ENCODE measurements around the gene RAX.

The RAX gene

DNA sequence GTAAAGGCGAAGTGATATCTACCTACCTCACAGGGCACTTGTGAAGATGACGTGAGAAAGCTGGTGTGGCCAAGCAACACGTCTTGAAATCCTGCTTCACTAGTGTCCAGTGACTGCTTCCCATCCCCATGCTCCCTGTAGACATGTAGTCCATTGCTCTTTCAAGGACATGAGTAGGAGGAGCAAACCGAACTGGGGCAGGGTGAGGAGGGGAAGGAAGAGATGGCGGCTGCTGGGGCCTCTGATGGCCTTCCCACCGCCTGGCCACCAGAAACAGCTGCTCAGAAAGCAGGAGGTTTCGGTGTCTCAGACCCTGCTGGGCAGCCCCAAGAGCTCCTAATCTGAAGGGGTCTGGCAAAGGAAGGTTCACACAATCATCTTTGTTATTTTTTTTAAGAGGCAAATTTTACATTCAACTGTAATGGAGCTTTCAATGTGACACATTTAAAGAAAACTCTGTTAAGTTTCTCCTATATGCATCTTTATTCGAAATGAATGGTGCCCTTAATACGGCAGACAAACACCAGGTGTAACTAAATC is 30.5 kb upstream of the RAX start:
- TF ChIP-seq, protein P1, sequence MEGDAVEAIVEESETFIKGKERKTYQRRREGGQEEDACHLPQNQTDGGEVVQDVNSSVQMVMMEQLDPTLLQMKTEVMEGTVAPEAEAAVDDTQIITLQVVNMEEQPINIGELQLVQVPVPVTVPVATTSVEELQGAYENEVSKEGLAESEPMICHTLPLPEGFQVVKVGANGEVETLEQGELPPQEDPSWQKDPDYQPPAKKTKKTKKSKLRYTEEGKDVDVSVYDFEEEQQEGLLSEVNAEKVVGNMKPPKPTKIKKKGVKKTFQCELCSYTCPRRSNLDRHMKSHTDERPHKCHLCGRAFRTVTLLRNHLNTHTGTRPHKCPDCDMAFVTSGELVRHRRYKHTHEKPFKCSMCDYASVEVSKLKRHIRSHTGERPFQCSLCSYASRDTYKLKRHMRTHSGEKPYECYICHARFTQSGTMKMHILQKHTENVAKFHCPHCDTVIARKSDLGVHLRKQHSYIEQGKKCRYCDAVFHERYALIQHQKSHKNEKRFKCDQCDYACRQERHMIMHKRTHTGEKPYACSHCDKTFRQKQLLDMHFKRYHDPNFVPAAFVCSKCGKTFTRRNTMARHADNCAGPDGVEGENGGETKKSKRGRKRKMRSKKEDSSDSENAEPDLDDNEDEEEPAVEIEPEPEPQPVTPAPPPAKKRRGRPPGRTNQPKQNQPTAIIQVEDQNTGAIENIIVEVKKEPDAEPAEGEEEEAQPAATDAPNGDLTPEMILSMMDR (conservative IDR thresholded peaks at IDR 0.05), result no peak
- no peak overlapping the region for H3K27ac ChIP-seq

DNA sequence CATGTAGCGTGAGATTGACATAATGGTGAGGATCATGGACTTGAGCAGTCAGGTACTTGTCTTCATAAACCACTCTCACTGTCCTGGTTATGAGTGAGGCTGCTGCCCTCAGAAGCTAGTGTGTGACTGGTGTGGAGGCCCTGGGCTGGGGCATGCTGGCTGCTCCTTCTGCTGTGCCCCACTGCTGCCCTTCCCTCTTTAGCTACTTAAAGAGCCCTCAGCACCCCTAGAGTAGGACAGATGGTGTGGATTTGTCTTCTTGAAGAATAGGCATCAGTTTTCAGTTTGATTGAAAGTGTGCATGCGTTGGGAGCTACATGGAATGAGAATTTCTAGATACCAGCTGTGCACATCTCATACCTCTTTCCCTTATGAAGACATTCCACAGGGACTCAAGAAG is 29.8 kb upstream of the RAX start:
- TF ChIP-seq, protein P1 (conservative IDR thresholded peaks at IDR 0.05), result no peak
- no peak overlapping the region for H3K27ac ChIP-seq

DNA sequence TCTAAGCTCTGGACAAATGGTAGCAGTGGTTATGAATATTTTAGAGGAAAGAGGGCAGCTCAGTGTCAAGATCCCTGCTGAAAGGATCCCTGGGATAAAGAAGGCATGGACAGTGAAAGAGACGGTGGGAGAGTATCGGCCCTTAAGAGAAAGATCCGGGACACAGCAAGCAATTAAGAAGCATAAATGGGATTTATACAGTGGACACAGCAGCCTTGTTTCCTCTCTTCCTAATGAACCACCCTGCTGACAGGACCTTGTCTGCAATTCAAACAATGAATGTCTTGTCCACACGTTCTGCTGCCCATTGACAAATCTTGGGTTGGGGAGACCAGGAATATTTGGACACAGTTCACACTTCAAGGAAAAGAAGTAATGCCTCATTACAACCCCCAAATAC is 28.7 kb upstream of the RAX start:
- TF ChIP-seq, protein P1 (conservative IDR thresholded peaks at IDR 0.05), result no peak
- no peak overlapping the region for H3K27ac ChIP-seq

DNA sequence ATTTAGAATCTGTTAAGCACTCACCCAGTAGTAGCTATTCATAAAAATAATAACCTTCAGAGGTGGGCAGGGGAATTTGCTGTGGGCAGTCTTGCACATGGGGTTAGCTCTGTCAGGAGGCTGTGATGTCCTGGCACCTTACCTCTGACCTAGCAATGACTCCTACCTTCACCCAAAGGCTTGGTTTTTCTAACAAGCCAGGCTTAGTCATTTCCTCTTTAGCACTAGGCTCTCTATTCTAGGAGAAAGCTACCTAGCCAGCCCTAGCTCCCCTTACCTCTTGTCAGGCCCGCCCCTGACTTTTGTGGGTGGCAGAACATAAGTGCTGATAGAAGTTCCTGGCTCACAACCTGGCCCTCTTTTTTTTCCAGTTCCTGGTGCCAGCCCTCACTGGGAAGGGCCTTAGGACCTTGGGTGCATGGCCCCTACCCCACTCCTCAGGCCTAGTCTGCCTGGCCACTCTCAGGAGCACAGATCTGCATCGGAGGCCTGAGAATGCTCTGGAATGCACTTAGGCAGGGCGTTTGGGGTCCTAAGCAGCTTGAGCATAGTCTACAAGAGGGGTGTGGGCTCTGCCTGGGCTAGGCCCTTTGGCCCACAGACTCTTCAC is 27.5 kb upstream of the RAX start:
- H3K27ac ChIP-seq, result no peak overlapping the region
- TF ChIP-seq, protein P1 (conservative IDR thresholded peaks at IDR 0.05), result no peak

DNA sequence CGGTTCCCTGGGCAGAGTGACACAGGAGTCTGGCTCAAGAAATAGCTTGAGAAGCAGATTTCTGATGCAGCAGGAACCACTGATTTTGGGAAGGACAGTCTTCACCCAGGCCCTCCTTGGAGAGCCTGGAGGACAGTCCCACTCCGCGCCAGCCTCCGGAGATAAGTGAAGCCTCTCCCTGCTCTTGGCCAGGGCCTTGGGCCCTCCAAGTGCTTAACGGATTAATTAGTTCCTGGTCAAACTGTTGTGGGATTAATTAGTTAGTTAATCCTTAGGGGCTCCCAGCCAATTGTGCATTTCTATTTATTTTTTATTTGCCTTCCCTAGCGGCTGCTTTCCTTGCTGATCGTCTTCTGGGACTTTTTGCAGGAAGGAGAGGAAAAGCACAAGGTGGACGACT is 25.6 kb upstream of the RAX start:
- no peak overlapping the region for H3K27ac ChIP-seq
- TF ChIP-seq, protein P1 (conservative IDR thresholded peaks at IDR 0.05), result no peak

DNA sequence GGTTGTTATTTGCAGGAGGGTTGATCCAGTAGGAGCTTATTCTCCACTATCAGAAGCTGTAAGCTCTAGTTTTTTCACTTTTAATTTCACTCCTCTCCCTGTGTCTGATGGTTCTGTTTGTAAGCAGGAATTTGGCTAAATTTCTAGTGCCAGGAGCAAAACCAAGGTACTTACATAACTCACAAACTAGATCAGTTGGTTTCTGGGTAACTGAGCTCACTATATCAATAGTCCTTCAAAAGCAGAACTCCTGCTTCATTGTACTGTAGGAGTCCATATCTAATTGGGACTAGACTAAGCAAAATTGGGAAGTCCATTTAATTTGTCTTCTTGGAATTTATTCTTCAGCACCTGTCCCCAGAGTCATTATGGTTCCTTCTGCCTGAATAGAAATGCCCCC is 20.1 kb upstream of the RAX start:
- no peak overlapping the region for H3K27ac ChIP-seq
- TF ChIP-seq, protein P1 (conservative IDR thresholded peaks at IDR 0.05), result no peak

DNA sequence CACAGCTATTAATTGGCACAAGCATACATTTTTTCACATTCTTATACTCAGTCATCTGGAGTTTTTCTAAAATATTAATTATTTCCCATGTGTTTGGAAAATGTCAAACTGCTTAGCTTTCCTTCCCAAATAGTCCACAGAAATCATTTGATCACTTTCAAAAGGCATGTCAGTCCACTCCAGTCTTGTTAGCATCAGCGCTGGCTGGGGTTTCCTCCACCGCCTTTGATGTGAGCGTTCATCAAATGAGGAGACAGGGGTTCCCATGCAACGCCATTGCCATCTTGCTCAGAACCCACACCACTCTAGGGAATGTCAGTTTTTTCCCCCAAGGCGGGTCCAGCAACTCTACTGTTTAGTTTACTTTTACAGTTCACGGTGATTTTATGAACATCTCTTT is 13.1 kb upstream of the RAX start:
- TF ChIP-seq, protein P1 (conservative IDR thresholded peaks at IDR 0.05), result no peak
- H3K27ac ChIP-seq, result no peak overlapping the region

Data from VCaP (cell line).